ENCODE data around the gene HNRNPH2. TPM values are rescaled to one million over a fixed set of nuclear protein-coding genes. Genes with fewer than 3 reads are reported as not detected.

HNRNPH2 gene
- total and polyA plus RNA-seq, 2 experiments from 2014 or later, result 59.2 to 80.1 TPM

DNA sequence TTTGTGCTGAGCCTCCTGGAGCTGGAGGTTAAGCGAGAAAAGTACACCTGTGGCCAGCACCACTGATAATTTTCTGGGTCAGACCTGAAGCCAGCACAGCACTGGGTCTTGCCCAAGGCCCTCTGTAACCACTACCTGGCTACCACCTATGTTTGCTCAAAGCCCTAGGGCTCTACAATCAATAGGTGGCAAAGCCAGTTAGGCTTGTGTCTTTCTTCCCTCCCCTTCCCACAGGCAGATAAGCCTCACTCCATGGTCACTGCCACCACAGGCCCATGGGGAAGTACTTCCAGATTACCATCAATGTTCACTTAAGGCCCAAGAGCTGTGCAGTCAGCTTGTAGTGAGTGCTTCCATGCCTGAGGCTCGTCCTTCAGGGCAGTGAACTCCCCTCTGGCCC, 42.1 kb downstream of the HNRNPH2 start:
- Histone ChIP-seq H3K9me2 (ENCODE audit: insufficient read depth) (no peaks in the 10 kb centered on the region), H3K27ac (ENCODE audit: low read depth) (no peak overlapping the region), H3K79me2 (replicated peaks; ENCODE audit: insufficient read depth) (no peaks in the 10 kb centered on the region), H3K4me1 (ENCODE audit: insufficient read depth) (no peaks in the 10 kb centered on the region), H4K20me1 (replicated peaks; ENCODE audit: insufficient read depth) (no peaks in the 10 kb centered on the region), H2AFZ (no peak overlapping the region), H3K4me3 (no peak overlapping the region), H3F3A (replicated peaks; ENCODE audit: low read depth) (no peaks in the 10 kb centered on the region), H3K4me2 (no peak overlapping the region), H3K27me3 (ENCODE audit: insufficient read depth) (no peaks in the 10 kb centered on the region), H3K36me3 (ENCODE audit: insufficient read depth) (no peaks in the 10 kb centered on the region)
- H3K4me1 Mint-ChIP-seq, result no peaks in the 10 kb centered on the region
- ATAC-seq (no peak), DNase-seq (ENCODE audit: low spot score) (no peak)
- no peak overlapping the region for H3K4me3 Mint-ChIP-seq
- peaks cover 2% of the 10 kb centered on the region for H3K27me3 Mint-ChIP-seq (ENCODE audit: insufficient read depth, low read depth, poor library complexity)
- H3K9me3 Mint-ChIP-seq, result no peaks in the 10 kb centered on the region
- peaks cover 3% of the 10 kb centered on the region; the same call in 1 of the 3 replicates for H3K36me3 Mint-ChIP-seq (ENCODE audit: low read depth)
- no peak overlapping the region for H3K27ac Mint-ChIP-seq
- TF ChIP-seq CREB1 (CRISPR knock-in tag; IDR thresholded peaks at IDR 0.05; ENCODE audit: low read depth) (no peak), POLR2AphosphoS5 (IDR thresholded peaks at IDR 0.05; ENCODE audit: low read depth) (no peak), NANOG (IDR thresholded peaks at IDR 0.05; ENCODE audit: borderline replicate concordance) (no peak), ZNF331 (CRISPR knock-in tag; IDR thresholded peaks at IDR 0.05; ENCODE audit: low read depth) (no peak), EZH2 (IDR thresholded peaks at IDR 0.05; ENCODE audit: low read depth, unreplicated experiment) (no peak), JUNB (IDR thresholded peaks at IDR 0.05; ENCODE audit: unreplicated experiment) (no peak), STAT1 (IDR thresholded peaks at IDR 0.05; ENCODE audit: unreplicated experiment) (no peak), ZNF114 (CRISPR knock-in tag; IDR thresholded peaks at IDR 0.05) (no peak), EZH2phosphoT487 (IDR thresholded peaks at IDR 0.05; ENCODE audit: unreplicated experiment) (no peak)
- TF ChIP-seq, protein P1, sequence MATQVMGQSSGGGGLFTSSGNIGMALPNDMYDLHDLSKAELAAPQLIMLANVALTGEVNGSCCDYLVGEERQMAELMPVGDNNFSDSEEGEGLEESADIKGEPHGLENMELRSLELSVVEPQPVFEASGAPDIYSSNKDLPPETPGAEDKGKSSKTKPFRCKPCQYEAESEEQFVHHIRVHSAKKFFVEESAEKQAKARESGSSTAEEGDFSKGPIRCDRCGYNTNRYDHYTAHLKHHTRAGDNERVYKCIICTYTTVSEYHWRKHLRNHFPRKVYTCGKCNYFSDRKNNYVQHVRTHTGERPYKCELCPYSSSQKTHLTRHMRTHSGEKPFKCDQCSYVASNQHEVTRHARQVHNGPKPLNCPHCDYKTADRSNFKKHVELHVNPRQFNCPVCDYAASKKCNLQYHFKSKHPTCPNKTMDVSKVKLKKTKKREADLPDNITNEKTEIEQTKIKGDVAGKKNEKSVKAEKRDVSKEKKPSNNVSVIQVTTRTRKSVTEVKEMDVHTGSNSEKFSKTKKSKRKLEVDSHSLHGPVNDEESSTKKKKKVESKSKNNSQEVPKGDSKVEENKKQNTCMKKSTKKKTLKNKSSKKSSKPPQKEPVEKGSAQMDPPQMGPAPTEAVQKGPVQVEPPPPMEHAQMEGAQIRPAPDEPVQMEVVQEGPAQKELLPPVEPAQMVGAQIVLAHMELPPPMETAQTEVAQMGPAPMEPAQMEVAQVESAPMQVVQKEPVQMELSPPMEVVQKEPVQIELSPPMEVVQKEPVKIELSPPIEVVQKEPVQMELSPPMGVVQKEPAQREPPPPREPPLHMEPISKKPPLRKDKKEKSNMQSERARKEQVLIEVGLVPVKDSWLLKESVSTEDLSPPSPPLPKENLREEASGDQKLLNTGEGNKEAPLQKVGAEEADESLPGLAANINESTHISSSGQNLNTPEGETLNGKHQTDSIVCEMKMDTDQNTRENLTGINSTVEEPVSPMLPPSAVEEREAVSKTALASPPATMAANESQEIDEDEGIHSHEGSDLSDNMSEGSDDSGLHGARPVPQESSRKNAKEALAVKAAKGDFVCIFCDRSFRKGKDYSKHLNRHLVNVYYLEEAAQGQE (IDR thresholded peaks at IDR 0.05; ENCODE audit: unreplicated experiment), result no peak
- TF ChIP-seq, protein P2, sequence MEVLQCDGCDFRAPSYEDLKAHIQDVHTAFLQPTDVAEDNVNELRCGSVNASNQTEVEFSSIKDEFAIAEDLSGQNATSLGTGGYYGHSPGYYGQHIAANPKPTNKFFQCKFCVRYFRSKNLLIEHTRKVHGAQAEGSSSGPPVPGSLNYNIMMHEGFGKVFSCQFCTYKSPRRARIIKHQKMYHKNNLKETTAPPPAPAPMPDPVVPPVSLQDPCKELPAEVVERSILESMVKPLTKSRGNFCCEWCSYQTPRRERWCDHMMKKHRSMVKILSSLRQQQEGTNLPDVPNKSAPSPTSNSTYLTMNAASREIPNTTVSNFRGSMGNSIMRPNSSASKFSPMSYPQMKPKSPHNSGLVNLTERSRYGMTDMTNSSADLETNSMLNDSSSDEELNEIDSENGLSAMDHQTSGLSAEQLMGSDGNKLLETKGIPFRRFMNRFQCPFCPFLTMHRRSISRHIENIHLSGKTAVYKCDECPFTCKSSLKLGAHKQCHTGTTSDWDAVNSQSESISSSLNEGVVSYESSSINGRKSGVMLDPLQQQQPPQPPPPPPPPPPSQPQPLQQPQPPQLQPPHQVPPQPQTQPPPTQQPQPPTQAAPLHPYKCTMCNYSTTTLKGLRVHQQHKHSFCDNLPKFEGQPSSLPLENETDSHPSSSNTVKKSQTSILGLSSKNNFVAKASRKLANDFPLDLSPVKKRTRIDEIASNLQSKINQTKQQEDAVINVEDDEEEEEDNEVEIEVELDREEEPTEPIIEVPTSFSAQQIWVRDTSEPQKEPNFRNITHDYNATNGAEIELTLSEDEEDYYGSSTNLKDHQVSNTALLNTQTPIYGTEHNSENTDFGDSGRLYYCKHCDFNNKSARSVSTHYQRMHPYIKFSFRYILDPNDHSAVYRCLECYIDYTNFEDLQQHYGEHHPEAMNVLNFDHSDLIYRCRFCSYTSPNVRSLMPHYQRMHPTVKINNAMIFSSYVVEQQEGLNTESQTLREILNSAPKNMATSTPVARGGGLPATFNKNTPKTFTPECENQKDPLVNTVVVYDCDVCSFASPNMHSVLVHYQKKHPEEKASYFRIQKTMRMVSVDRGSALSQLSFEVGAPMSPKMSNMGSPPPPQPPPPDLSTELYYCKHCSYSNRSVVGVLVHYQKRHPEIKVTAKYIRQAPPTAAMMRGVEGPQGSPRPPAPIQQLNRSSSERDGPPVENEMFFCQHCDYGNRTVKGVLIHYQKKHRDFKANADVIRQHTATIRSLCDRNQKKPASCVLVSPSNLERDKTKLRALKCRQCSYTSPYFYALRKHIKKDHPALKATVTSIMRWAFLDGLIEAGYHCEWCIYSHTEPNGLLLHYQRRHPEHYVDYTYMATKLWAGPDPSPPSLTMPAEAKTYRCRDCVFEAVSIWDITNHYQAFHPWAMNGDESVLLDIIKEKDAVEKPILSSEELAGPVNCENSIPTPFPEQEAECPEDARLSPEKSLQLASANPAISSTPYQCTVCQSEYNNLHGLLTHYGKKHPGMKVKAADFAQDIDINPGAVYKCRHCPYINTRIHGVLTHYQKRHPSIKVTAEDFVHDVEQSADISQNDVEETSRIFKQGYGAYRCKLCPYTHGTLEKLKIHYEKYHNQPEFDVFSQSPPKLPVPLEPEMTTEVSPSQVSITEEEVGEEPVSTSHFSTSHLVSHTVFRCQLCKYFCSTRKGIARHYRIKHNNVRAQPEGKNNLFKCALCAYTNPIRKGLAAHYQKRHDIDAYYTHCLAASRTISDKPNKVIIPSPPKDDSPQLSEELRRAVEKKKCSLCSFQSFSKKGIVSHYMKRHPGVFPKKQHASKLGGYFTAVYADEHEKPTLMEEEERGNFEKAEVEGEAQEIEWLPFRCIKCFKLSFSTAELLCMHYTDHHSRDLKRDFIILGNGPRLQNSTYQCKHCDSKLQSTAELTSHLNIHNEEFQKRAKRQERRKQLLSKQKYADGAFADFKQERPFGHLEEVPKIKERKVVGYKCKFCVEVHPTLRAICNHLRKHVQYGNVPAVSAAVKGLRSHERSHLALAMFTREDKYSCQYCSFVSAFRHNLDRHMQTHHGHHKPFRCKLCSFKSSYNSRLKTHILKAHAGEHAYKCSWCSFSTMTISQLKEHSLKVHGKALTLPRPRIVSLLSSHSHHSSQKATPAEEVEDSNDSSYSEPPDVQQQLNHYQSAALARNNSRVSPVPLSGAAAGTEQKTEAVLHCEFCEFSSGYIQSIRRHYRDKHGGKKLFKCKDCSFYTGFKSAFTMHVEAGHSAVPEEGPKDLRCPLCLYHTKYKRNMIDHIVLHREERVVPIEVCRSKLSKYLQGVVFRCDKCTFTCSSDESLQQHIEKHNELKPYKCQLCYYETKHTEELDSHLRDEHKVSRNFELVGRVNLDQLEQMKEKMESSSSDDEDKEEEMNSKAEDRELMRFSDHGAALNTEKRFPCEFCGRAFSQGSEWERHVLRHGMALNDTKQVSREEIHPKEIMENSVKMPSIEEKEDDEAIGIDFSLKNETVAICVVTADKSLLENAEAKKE (CRISPR knock-in tag; IDR thresholded peaks at IDR 0.05), result no peak
- TF ChIP-seq, protein P3, sequence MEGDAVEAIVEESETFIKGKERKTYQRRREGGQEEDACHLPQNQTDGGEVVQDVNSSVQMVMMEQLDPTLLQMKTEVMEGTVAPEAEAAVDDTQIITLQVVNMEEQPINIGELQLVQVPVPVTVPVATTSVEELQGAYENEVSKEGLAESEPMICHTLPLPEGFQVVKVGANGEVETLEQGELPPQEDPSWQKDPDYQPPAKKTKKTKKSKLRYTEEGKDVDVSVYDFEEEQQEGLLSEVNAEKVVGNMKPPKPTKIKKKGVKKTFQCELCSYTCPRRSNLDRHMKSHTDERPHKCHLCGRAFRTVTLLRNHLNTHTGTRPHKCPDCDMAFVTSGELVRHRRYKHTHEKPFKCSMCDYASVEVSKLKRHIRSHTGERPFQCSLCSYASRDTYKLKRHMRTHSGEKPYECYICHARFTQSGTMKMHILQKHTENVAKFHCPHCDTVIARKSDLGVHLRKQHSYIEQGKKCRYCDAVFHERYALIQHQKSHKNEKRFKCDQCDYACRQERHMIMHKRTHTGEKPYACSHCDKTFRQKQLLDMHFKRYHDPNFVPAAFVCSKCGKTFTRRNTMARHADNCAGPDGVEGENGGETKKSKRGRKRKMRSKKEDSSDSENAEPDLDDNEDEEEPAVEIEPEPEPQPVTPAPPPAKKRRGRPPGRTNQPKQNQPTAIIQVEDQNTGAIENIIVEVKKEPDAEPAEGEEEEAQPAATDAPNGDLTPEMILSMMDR (conservative IDR thresholded peaks at IDR 0.05; ENCODE audit: low read depth in 2 of 2), result no peak
- TF ChIP-seq, protein P4, sequence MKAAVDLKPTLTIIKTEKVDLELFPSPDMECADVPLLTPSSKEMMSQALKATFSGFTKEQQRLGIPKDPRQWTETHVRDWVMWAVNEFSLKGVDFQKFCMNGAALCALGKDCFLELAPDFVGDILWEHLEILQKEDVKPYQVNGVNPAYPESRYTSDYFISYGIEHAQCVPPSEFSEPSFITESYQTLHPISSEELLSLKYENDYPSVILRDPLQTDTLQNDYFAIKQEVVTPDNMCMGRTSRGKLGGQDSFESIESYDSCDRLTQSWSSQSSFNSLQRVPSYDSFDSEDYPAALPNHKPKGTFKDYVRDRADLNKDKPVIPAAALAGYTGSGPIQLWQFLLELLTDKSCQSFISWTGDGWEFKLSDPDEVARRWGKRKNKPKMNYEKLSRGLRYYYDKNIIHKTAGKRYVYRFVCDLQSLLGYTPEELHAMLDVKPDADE (IDR thresholded peaks at IDR 0.05), result no peak
